GM12878 (cell line): ENCODE measurements around the gene ZNFX1.

Experiments
- CBFB ChIP-seq: IDR thresholded peaks from 2 replicates; pipeline ENCODE4 v1.6.1; 2016; ENCODE audit warnings: antibody characterized with exemption, low read depth
- EZH2 ChIP-seq: IDR thresholded peaks from 2 replicates; pipeline ENCODE4 v1.6.1; 2012; ENCODE audit warnings: low read depth, mild to moderate bottlenecking, control low read depth, inconsistent platforms, low read length, borderline replicate concordance; ENCODE audit not compliant: control insufficient read depth
- HCFC1 ChIP-seq: fragments of 150-350 bp; IDR thresholded peaks from 2 replicates; pipeline ENCODE4 v1.6.1; 2014; ENCODE audit warnings: low read length
- HDAC6 ChIP-seq: fragments of 200-600 bp; sonication (generic); IDR thresholded peaks from one replicate; pipeline ENCODE4 v1.8.0; 2017; ENCODE audit warnings: antibody characterized with exemption; ENCODE audit not compliant: unreplicated experiment
- PKNOX1 ChIP-seq: fragments of 450-650 bp; IDR thresholded peaks from 2 replicates; pipeline ENCODE4 v1.6.1; 2016; ENCODE audit warnings: mild to moderate bottlenecking
- POLR2A ChIP-seq: IDR thresholded peaks from 2 replicates; pipeline ENCODE4 v1.6.1; 2011; ENCODE audit warnings: low read depth, mild to moderate bottlenecking, low read length
- TF ChIP-seq, protein P1 (sequence below), 3 experiments: IDR thresholded peaks in 2 of 3; conservative IDR thresholded peaks in 1 of 3; 2 replicates each; pipeline ENCODE4 v1.5.1; 2011; ENCODE audit warnings: low read depth in 3 of 3, low read length in 3 of 3, mild to moderate bottlenecking in 3 of 3, control low read depth in 2 of 3, moderate library complexity in 2 of 3, inconsistent platforms in 1 of 3, mixed read lengths in 1 of 3; ENCODE audit not compliant: control insufficient read depth in 2 of 3, insufficient read depth in 1 of 3; ENCODE audit errors: extremely low read depth in 1 of 3

GRCh38 chr20:49219924-49220831, 57.7 kb downstream of the ZNFX1 start:
- no peak for TF ChIP-seq HCFC1
- TF ChIP-seq, protein P1, sequence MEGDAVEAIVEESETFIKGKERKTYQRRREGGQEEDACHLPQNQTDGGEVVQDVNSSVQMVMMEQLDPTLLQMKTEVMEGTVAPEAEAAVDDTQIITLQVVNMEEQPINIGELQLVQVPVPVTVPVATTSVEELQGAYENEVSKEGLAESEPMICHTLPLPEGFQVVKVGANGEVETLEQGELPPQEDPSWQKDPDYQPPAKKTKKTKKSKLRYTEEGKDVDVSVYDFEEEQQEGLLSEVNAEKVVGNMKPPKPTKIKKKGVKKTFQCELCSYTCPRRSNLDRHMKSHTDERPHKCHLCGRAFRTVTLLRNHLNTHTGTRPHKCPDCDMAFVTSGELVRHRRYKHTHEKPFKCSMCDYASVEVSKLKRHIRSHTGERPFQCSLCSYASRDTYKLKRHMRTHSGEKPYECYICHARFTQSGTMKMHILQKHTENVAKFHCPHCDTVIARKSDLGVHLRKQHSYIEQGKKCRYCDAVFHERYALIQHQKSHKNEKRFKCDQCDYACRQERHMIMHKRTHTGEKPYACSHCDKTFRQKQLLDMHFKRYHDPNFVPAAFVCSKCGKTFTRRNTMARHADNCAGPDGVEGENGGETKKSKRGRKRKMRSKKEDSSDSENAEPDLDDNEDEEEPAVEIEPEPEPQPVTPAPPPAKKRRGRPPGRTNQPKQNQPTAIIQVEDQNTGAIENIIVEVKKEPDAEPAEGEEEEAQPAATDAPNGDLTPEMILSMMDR (IDR thresholded peaks at IDR 0.05 in 2 of 3, conservative IDR thresholded peaks at IDR 0.05 in 1 of 3; ENCODE audit: control insufficient read depth in 2 of 3, extremely low read depth in 1 of 3, insufficient read depth in 1 of 3, low read depth in 3 of 3, low read length in 3 of 3) = no peak
- no peak for TF ChIP-seq PKNOX1
- no peak for TF ChIP-seq CBFB
- no peak for TF ChIP-seq POLR2A
- TF ChIP-seq HDAC6 = no peak
- TF ChIP-seq EZH2 = no peak
